ENCODE results near the gene CITED4.
A peak's percentile ranks its signal among the peaks of the same experiment; 100 is the strongest.
"Not testable (repeated sequence)": the region's sequence is repeated elsewhere in the genome, so short reads cannot be mapped to it uniquely, and the experiment has no call there.

CITED4 gene, protein sequence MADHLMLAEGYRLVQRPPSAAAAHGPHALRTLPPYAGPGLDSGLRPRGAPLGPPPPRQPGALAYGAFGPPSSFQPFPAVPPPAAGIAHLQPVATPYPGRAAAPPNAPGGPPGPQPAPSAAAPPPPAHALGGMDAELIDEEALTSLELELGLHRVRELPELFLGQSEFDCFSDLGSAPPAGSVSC

GRCh38 chr1:40862008-40862863 lies at the start of gene CITED4:
TSS of gene CITED4 (minus strand) at chr1:40862363. CDS start at chr1:40862127, 236 bp downstream.
- peak; percentile 97 for DNase-seq (ENCODE audit: low spot score)

- DNase-seq (ENCODE audit: low spot score) = no peak
Measured at GRCh38 chr1:40911105-40911504, 48.9 kb upstream of the CITED4 start.

DNA sequence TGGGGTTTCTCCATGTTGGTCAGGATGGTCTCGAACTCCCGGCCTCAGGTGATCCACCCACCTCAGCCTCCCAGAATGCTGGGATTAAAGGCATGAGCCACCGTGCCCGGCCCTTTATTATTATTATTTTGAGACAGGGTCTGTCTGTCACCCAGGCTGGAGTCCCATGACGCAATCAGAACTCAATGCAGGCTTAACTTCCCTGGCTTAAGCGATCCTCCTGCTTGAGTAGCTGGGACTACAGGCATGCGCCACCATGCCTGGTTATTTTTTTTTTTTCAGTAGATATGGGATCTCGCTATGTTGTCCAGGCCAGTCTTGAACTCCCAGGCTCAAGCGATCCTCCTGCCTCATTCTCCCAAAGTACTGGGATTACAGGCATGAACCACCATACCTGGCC lies 47.1 kb upstream of the CITED4 start:
- DNase-seq (ENCODE audit: low spot score) = no peak

DNA sequence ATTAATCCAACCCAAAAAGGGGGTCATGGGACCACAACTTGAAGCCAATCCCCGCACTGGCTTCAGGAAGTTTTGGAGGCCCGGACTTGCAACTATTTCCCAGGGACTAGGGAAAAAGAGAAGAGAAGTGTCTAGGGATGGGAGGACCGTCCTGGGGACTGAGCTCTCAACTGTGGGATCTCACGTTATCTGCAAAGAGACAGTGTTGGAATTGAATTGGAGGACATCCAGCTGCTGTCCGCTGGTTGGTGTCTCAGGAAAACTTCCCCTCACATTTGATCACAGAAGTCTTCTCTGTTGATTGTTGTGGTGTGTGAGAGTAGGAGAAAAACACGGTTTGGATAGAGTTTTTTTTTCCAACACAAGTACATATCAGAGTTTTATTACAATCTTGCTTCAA lies 46.2 kb upstream of the CITED4 start:
- DNase-seq (ENCODE audit: low spot score) = no peak

DNA sequence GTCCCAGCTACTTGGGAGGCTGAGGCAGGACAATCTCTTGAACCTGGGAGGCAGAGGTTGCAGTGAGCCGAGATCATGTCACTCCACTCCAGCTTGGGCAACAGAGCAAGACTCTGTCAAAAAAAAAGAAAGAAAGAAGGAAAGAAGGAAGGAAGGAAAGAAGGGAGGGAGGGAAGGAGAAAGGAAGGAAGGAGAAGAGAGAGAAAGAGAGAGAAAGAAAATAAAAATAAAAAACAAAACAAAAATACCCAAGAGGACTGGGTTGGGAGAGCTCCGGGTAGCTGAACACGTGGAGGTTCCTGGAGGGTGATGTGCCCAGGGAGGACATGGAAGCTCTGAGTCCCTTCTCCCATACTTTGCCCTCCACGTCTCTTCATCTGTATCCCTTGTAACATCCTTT lies 45.7 kb upstream of the CITED4 start:
- no peak for DNase-seq (ENCODE audit: low spot score)

DNA sequence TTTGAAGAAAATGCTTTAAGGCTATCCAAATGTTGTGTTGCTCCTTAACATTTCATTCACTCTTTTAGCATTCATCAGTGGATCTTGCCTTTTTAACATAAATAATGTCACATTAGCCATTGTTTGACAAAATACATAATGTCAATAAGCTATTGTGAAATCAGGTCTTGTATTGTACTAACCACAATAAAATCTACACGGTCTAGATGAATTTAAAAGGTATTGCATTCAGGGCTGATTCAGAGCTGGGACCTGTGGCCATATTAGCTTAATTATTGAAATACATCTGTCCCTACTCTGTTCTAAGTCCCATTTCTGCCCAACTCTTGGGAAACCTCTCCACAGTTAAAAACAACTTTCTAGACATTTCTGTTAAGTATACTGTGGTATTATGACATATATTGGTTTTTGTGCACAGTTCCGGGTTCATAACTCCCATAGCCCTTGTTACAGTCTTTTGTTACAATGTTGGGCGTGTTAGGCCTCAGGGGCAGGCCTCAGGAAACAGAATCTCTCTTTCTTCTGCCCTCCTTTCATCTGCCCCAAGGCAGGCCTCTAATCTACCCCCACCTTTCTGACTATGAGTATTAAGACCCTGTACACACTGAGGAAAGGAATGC lies 44.7 kb upstream of the CITED4 start:
- DNase-seq (ENCODE audit: low spot score) = no peak

DNA sequence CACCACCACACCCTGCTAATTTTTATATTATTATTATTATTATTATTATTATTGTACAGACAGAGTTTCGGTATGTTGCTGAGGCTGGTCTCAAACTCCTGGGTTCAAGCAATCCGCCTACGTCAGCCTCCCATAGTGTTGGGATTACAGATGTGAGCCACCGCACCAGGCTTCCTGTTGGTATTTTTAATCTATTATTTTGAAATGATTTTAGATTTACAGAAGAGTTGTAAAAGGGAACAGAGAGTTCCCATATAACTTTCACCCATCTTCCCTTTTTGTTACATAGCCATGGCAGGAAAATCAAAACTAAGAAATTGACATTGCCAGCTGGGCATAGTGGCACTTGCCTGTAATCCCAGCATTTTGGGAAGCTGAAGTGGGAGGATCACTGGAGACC lies 42.9 kb upstream of the CITED4 start:
- no peak for DNase-seq (ENCODE audit: low spot score)

- no peak for DNase-seq (ENCODE audit: low spot score)
Measured at GRCh38 chr1:40903106-40903505, 40.9 kb upstream of the CITED4 start.

GRCh38 chr1:40901886-40902852 lies 40.0 kb upstream of the CITED4 start:
- DNase-seq (ENCODE audit: low spot score) = peak; percentile 85

DNA sequence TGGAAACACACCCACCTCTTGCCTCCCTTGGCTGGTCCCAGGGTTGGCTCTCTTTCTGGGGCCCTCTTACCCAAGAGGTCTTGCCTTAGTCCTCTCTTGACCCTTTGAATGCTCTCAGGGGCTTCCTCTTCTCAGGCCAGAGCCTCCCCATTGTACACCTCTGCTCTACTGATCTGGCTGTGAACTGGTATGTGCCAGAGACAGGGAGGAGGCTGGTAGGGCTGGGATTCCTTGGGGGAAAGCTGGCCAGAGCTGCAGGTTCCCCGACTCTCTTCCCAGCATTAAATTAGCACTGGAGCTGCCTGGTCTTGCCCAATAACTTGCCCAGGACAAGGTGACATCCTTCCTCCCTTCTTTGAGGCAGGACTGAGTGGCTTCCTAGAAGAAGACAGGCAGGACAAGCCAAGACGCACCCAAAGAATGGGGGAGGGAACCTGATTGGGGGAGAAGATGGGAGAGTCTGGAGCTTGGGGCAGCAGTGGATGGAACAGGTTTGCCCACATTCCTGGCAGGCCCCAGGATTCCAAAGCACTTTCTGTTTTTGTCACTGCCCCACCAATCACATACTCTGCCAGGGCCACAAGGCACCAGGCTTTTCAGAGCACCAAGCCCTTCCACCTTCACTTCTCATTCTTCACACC lies 37.2 kb upstream of the CITED4 start:
- DNase-seq (ENCODE audit: low spot score) = no peak

- no peak for DNase-seq (ENCODE audit: low spot score)
Measured at GRCh38 chr1:40898431-40898901, 36.3 kb upstream of the CITED4 start.

DNA sequence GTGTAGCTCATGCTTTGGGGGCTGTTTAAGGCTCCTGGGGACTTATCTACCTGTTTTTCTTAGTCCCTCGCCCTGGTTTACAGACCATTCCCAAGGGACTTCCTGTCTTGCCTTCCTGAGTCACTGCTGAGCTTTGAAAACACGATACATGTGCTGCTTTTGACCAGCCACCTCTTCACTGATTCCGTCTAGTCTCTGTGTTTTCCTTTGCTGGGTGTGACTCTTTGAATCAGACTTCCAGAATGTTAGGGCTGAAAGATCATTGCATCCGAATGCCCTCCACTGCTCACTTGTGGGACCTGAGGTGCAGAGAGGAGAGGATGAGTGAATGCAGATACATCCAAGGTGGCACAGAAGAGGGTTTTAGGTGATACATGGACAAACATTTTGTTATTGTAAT lies 35.4 kb upstream of the CITED4 start:
- no peak for DNase-seq (ENCODE audit: low spot score)

DNA sequence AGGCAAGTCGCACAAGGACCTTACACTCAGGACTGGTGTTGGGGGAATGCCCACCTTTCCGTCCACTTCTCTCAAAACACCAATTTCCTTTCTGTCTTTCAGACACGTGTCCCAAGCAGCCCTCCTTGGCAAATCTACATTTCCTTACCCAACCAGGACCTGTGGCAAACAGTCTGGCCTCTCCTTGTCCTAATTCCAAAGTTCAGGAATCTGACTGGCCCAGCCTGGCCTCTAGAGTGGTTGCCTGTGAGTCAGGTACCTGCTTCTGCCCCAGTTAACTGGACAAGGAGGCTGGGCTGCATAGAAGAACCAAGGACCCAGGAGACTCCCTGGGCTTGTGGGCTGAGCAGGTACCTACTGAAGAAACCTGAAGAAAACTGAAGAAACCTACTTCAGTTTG lies 34.3 kb upstream of the CITED4 start:
- no peak for DNase-seq (ENCODE audit: low spot score)

DNA sequence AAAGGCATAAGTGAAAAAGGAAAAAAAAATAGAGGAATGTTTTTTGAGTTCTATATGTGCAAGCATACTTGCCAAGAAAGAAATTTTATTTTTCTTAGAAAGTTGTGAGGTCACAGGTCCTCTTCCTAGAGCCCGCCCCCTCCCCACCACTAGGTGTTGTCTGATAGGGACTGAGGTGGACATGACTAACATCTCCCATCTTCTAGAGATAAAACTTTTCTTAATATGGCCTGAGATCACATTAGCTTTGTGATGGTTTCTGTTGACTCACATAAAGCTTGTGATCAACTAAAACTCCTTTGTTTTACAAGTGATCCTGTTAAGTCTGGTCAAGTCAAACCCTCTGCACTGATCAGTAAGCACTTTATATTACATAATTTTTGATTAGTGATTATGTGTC lies 33.4 kb upstream of the CITED4 start:
- DNase-seq (ENCODE audit: low spot score) = no peak

DNA sequence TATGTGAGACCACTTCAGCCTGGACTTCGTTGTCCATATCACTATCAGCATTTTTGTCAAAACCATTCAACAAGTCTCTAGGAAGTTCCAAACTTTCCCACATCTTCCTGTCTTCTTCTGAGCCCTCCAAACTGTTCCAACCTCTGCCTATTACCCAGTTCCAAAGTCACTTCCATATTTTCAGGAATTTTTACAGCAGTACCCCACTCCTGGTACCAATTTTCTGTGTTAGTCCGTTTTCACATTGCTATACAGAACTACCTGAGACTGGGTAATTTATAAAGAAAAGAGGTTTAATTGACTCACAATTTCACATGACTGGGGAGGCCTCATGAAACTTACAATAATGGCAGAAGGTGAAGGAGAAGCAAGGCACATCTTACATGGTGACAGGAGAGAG lies 32.7 kb upstream of the CITED4 start:
- not testable (repeated sequence) for DNase-seq (ENCODE audit: low spot score)

DNA sequence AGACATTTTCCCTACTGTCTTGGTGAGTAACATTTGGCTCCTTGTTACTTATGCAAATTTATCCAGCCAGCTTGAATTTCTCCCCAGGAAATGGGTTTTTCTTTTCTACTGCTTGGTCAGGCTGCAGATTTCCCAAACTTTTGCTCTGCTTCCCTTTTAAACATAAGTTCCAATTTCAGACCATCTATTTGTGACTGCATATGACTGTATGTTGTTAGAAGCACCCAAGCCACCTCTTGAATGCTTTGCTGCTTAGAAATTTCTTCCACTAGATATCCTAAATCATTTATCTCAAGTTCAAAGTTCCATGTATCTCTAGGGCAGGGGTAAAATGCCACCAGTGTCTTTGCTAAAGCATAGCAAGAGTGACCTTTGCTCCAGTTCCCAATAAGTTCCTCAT lies 32.3 kb upstream of the CITED4 start:
- no peak for DNase-seq (ENCODE audit: low spot score)

- DNase-seq (ENCODE audit: low spot score) = no peak
Measured at GRCh38 chr1:40893946-40894345, 31.8 kb upstream of the CITED4 start.

GRCh38 chr1:40892354-40892753 lies 30.2 kb upstream of the CITED4 start:
- DNase-seq (ENCODE audit: low spot score) = no peak

- DNase-seq (ENCODE audit: low spot score) = no peak
Measured at GRCh38 chr1:40890771-40891170, 28.6 kb upstream of the CITED4 start.

DNA sequence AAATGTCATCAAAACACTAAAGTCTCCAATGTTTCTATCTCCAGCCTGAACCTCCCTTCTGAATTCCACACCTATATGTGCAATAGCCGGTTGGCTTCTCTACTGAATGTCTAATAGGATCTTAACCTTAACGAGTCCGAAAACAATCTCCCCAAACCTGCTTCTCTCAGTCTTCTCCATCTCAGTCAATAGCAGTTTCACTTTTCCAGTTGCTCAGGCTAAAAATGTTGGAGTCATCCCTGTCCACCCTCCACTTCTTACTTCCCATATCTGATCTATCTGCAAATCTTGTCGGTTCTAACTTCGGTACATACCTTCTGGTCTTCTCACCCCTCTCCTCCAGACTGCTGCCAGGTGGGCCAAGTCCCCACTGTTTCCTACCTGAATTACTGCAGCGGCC lies 25.5 kb upstream of the CITED4 start:
- no peak for DNase-seq (ENCODE audit: low spot score)

GRCh38 chr1:40887012-40887378 lies 24.8 kb upstream of the CITED4 start:
- DNase-seq (ENCODE audit: low spot score) = no peak

Measured in AG08395 (cell line).